ENCODE measurements around the gene DCTD.

The DCTD gene

DNA sequence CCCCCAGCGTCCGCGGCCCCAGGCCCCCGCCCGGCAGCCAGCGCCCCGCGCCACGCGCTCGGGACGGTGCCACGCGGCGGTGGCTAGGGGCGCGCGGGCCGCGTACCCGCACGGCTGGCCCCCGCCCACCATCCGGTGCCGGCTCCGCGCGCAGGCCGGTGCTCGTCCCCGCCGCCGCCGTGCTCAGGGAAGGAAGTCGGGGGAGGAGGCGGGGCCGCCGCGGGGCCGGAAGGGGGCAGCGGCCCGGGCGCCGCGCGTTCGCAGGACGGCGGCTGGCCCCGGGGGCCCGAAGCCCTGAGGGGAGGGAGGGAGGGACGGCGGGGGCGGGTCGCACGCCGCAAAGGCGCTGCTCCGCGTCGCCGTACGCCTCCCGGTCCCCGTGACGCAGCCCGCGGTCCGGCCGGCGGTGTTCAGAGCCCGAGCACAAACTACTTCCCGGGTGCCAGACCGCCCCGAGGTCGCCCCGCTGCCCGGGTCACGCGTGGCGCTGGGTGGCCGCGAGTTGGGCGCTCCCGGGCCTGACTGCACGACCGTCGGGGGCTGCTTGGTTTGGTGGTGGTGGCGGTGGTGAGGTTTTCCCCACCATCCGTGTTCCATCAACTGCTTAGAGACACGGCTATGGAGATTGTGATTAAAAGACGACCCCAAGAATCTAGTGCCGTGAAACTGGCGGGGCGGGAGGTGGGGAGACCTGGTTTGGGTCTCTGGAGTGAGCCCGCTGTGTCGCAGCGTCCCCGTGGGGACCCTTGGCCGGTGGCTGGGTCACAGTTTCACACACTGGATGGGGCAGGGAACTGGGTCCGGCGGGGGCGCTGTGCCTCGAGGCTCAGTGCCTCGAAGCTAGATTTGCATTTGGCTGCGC, at the start of gene DCTD:
Gene DCTD (minus strand): TSS at position 205 of the 862 bp plus-strand sequence. CDS start 1,818 bp downstream, outside the sequence.
- peak; percentile 70 for DNase-seq (ENCODE audit: low read depth)

DNA sequence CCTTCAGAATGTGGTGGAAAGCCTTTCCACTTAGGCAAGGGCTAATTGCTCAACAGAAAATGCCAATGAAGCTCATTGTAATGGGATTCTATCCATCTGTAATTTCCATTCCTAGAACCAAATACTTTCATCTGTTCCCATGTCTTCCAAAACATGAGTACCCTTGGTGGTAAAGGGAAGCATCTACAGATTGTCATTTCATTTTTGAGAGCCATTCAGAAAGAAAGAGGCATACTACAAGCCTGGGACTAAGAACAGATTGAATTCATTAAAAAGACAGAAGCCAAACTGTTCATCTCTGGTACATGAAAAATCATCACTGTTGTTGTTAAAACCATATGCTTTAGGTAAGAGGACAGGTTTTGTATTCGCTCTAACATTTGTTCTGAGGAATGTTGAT, 43.6 kb upstream of the DCTD start:
- no peak for DNase-seq (ENCODE audit: low read depth)

DNA sequence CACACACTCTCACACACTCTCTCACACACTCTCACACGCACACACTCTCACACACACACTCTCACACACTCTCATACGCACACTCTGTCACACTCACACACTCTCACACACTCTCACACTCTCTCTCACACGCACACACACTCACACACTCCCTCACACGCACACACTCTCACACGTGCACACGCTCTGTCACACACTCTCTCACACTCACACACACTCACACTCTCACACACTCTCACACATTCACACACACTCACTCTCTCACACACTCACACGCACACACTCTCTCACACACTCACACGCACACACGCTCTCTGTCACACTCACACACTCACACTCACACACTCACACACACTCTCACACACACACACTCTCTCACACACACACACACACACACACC, 43.0 kb upstream of the DCTD start:
- no peak for DNase-seq (ENCODE audit: low read depth)

DNA sequence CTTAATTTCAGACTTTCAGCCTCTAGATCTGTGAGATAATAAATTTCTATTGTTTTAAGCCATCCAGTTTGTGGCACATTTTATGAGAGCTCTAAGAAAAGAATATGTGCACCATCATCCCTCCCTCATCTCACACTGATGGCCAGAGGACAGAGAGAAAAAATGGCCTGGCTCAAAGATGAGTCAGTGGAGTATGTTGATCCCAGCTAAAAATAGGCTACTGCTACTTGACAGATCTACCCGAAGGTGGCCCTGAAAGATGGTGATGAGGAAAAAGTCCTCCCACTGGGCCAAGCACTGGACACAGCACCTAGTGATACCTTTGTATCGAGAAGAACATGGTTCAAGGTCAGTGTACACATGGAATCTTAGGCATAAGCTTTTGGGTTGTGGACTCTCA, 38.2 kb upstream of the DCTD start:
- DNase-seq (ENCODE audit: low read depth): peak; percentile 30

DNA sequence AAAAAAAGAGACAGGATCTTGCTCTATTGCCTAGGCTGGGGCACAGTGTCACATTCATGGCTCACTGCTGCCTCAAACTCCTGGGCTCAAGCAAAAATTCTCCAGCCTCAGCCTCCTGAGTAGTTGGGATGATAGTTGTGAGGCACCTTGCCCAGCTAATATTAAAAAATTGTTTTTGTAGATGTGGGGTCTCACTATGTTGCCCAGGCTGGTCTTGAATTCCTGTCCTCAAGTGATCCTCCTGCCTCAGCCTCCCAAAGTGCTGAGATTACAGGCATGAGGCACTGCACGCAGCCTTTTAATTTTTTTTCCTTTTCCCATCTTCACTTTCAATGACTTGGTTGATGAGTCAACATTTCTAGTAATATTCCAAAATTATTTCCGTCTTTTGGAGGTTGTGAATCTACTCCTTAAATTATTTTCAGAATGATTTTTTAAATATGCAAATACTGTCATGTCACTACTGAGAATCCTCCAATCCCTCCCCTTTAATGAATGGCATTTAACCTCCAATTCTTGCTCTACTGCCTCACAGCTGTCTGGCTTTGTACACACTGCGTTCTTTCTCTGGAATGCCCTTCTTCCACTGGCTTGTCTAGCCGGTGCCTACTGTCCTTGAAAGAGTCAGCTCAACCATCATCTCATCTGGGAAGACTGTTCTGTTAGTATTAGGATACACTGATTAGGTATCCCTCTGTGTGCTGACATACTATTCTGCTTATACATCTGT, 27.5 kb upstream of the DCTD start:
- no peak for DNase-seq (ENCODE audit: low read depth)

DNA sequence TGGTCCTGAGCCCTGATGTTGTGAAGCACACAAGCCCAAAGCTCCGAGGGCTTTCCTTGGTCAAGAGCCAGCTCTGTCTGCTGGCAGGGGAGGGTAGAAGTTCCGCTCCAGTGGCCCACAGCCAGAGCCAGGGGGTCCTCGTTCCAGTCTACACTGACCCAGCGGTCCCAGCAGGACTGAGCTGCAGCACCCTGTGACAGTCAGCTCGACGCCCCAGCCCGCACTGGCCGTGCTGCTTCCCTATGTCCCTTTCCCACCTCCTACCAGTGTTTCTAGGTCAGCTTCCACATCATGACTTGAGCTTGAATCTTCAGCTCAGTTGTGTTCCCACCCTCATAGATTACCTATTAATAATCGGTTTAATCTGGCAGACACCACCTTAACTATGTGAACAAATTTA, 22.5 kb upstream of the DCTD start:
- DNase-seq (ENCODE audit: low read depth): no peak

DNA sequence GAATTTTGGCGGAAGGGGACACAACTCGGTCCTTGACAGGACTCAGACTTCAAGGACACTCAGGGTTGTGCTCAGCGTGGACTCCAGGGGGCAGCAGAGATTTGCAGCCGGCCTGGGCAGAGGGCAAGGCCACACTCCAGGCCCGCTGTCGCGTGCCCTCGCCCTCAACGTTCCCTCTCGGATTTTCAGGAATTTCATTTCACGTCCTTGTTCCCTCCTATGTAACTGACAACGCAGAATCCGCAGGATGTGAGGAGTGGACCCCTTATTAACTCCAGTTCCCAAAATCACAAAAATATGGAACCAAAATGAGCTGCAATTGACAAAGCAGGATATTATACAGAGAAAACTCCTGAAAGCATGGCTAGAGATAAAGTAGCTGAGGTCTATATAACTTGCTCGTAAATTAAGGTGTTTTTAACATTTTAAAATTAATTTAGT, 21.0 kb upstream of the DCTD start:
- DNase-seq (ENCODE audit: low read depth): peak; percentile 63

DNA sequence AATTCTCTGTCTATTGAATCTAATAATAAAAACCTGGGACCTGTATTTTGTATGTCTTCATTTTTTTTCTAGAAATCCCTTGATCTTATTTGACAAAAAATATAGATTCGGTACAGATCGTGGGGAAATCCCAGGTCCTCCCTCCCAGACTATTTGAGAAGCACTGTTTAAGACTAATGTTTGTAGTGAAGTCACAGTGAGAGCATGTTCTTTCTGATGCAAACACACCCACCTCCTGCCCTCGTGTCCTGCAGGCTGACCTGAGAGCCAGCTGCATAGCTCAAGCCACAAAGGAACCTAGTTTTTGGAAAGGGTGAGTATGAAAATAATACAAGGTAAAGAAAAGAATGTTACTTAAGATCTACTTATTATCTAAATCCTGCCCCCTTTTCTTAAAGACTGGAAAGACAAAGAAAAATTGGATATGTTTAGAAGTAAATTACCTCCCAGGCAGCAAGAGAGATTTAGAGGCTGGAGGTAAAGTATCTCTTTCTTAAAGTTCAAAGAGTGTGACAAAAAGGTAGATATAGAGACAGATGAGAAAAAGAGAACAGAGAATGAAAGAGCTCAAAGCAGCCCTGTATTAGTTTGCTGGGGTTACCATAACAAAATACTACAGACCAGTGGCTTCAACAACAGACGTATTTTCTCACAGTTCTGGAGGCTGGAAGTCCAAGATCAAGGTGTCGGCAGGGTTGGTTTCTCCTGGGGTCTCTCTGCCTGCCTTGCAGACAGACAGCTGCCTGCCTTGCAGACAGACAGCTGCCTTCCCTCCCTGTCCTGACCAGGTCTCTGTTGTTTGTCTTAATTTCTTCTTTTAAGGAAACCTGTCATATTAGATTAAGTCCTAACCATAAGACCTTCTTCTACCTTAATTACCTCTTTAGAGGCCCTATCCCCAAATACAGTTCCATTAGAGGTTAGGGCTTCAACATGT, 20.4 kb upstream of the DCTD start:
- DNase-seq (ENCODE audit: low read depth): no peak

DNA sequence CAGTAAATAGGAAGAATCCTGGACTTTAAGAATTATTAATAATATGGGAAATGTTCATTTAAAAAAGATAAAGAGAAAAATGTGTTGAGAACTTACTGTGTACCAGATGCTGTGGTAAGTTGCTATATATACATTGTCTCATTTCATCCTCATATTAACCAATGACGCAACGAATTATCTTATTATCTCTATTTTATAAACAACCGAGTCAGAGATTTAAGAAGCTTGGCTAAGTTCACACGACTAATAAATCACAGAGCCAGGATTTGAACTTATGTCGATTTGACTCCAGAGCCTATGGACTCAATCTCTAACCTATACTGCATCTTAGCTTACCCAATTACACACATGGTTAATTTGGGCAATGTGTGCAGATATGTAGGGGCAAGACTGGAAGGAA, 15.5 kb upstream of the DCTD start:
- DNase-seq (ENCODE audit: low read depth): peak; percentile 41

DNA sequence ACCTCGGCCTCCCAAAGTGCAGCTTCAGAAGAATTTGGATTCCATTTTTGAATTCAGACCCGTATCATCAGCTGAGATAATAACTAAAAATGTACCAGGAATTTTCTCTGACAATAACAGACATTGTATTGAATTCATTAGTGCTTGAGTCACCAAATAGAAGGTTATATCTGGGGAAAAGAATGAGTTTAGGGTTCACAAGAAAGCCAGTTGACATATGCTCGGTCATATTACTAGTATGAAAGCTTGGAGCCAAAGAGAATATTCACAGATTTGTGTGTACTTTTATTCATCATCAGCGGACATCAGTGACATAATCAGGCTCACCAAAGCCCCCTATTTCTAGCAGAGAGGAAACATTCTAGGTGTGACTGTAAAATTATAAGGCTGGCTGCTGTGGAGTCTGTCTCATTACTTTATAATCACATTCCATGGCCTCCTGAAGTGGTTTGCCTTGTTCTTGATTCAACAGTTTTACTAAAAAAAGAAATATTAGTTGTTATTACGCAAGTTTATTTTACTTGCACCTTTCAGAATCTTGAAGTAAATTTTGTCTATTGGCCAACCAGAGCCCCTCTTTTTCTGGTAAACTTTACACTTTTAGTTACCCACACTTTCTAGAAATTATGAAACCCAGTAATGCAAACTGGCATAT, 14.6 kb upstream of the DCTD start:
- peak; percentile 81 for DNase-seq (ENCODE audit: low read depth)

DNA sequence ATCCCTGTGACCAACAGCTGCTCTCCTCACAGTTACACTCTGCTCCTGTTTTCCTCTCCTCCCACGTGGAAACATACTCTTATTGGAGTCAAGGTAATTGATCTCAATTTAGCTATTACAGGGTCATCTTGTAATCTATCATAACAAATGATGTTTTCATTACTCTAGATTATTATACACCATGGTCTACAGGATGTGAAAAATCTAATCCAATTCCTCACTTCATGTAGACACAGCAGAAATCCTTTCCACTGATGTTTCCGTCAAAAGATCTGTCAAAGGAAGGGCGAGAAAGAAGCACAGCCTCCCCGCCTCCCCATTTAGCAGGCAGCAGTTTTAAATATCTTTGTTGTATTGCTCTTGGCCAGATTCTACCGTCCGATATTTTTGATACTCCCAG, 13.7 kb upstream of the DCTD start:
- DNase-seq (ENCODE audit: low read depth): no peak

DNA sequence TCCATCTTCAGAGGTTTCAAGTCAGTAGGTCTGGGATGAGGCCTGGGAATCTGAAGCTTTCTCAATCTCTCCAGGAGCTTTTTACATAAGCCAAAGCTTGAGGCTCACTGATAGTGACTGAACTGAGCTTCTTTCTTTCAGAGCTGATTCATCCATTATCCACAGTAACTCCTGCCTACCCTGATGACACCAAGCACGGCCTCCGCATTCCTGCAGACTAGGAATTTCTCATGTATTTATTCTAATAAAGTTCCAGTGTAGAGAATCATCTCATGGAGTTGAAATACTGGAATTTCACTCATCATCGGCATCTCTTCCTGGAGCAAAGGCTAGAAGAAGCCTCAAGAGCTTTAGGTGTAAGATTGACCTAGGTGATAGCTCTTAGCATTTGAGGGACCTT, 12.1 kb upstream of the DCTD start:
- peak; percentile 95 for DNase-seq (ENCODE audit: low read depth)

DNA sequence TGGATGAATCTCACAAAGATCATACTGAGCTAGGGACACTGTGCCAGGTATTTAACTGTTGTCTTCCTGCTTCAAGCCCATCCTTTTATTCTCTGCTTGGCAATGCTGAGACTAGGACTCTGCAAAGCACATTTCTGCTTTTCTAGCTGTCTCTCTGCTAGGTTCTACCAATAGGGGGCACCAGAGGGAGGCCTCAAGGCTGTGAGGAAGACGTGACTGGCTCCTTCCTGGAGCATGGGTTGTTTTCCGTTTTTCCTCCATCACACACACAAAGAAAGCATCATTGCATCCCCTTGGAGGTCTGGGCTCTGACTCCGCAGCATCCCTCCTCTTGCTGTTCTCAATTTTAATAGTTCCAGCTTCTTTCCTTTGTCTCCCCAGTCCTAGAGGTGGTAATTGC, 10.9 kb upstream of the DCTD start:
- no peak for DNase-seq (ENCODE audit: low read depth)

DNA sequence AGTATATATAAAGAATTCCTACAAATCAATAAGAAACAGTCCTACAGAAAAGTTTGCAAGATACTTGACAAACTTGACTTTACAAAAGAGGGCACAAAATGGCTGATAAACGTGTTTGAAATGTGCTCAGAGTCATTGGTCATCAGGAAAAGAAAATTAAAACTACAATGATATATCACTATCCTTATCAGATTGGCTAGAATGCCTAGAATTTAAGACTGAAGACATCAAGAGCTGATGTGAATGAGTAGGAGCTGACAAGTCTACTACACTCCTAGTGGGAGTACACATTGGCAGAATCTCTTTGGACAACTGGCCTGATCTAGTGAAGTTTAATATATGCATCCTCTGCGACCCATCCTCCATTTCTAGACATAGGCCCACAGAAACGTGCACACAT, 10.3 kb upstream of the DCTD start:
- DNase-seq (ENCODE audit: low read depth): no peak

DNA sequence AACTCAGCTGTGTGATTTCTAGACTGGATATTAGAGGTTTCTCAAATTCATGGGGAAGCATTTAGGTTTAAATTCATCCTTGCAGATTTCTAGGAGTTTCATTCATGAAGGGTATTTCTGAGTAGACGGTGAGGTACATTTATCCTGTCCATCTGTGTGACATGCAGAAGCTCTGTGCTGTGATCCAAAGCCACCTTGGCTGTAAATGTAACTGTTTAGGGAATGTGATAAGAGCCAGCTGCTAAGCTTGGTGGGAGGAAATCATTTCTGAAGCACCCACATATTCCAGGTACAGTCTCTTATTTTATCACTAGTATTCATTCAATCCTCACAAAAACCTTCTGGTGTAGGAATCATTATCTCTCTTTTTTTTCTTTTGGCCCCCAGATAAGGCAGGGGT, 8.7 kb upstream of the DCTD start:
- no peak for DNase-seq (ENCODE audit: low read depth)

DNA sequence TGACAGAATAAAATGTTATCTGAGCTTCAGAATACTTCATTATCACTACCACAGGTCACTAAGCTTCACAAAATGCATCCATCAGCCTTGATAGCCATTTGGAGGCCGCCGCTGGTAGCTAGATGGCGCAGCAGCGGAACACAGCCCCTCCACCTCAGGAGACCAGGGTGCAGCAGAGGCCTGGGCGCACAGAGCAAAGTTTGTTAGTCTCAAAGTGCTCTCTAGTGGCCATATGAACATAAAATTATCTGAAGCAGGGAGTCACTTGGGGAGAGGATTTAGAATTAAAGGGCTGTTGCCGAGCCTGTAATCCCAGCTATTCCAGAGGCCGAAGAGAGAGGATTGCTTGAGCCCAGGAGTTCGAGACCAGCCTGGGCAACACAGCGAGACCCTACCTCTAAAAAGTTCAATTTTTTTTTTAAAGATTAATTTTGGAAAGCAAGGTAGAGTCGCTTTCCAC, 8.1 kb upstream of the DCTD start:
- DNase-seq (ENCODE audit: low read depth): peak; percentile 72

DNA sequence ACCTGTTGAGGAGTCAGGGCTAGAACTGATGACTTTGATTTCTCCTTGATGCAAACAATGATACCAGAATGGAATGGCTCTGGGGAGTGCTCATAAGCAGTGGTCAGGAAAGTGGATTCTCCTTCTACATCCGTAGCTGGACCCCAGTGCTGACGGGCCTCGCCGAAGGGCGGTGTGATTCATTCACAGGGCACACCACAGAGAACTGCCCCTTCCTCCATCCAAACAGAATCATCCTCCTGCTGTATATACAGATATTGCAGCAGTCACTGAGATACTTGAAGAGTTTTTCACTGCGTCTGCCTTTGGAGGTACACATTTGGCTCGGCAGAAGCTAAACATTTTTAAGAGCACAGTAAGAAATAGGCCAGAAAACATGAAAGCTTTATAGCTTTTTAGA, 7.3 kb upstream of the DCTD start:
- DNase-seq (ENCODE audit: low read depth): peak; percentile 41

DNA sequence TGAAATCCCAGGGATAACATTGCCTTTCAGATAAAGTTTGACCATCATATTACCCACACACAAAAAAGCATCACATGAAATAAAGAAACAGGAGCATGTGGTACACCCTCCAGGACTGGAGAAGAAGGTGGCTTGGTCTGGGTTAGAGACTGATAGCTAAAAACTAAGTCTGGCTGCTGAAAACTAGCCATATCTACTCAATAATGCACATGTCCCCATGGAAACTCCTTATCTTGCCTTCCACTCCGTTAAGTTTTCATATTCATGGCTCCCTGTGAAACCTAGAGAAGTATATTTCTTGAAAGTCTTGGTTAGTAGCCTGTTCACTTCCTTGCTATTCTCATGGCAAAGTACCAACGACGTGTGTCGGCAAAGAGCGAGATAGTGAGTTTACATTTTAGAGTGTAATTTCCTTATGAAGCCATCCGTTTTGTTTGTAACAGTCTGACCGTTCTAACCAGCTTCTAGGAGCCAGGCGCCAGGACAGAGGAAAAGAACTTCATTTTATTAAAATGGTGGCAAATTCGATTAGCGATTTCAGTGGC, 6.7 kb upstream of the DCTD start:
- no peak for DNase-seq (ENCODE audit: low read depth)

DNA sequence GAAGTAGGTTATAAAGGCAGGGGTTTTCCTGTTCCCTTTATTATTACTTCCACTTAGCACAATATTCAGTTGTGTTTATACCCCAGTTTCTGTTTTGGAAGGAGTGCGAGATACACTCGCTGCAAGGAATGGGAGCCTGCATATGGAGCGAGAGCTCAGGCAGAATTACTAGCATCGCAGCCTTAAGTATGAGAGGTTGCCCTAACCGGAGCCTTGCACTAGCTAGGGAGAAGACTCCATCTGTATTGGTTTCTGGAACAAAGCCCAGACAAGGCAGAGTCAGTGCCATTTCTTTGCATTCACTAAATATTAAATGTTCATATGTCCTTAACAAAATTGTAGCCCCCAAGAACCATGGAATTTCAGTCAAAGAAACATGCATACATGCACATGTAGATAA, 6.2 kb upstream of the DCTD start:
- DNase-seq (ENCODE audit: low read depth): no peak

DNA sequence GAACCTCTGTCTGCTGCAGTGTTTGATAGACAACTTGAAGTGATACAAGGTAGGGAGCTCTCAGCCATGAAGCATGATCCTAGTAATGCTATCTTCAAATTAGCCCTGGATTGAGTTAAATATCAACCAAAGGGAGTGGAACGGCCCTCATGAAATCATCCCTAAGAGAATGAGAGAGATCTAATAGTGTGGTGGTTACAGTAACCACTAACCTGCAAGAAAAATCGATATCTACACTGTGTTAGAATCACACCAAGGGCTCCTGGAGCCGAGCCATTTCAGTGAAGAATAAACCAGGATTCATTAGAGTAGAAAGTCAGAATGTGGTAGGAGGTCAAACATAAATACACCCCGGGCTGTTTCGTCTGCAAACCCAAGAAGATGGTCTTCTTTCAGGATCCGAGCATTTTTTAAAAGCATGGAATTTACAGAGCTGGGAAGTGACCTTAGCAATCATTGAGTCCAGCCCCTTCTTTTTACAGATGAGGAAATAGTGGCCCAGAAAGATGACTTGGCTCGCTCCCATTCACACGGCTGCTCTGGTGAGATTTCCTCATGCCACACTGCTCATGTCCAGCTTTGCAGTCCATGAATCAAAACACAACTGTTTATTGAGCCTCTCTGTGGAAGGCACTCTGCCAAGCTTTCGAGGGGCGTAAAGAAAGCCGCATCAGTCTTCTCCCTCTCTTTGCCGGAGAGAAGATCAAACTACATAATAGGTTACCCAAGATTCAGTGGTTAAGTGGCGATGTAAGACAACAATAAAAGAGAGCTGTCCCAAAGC, 5.5 kb upstream of the DCTD start:
- DNase-seq (ENCODE audit: low read depth): peak; percentile 70

DNA sequence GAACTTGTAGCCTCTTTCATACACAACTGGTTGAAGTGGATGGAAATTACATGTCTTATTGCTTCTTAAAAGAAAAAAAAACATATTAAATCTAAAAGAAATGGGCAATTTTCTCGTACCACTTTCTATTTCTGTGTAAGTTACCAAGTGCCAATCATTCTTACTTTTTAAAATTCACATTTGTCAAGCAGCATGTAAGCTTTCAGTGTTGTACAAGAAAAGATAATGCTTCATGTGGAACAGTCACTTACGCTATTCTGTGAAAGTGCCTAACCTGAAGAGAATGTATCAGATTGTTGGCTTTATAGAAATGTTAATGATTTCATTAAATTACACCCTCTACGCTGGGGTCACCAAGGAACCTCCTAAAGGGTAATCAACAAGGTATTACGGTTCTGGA, 4.4 kb upstream of the DCTD start:
- no peak for DNase-seq (ENCODE audit: low read depth)
